Subcutaneous adipose tissue (tissue), 4 donors: ENCODE measurements around the gene ZNF618. TPM values are rescaled to one million over a fixed set of nuclear protein-coding genes. Genes with fewer than 3 reads are reported as not detected.

ENCODE experiments used
- total RNA-seq, 4 donors: library from RNA; depleted of rRNA; stranded (reverse); fragments of >200 nt; gene quantifications; one replicate each; pipeline ENCODE4 v1.1.0, GENCODE V29; 2016
- TF ChIP-seq, protein P1 (sequence below): fragments of 450-650 bp; IDR thresholded peaks from one replicate; pipeline ENCODE4 v1.5.1; 2016; ENCODE audit warnings: low read depth, mild to moderate bottlenecking, control low read depth, antibody characterized with exemption, moderate library complexity

Gene ZNF618
- total RNA-seq, 4 donors from 2014 or later: 3.7 to 7.7 (median 4.4) TPM

- TF ChIP-seq, protein P1, sequence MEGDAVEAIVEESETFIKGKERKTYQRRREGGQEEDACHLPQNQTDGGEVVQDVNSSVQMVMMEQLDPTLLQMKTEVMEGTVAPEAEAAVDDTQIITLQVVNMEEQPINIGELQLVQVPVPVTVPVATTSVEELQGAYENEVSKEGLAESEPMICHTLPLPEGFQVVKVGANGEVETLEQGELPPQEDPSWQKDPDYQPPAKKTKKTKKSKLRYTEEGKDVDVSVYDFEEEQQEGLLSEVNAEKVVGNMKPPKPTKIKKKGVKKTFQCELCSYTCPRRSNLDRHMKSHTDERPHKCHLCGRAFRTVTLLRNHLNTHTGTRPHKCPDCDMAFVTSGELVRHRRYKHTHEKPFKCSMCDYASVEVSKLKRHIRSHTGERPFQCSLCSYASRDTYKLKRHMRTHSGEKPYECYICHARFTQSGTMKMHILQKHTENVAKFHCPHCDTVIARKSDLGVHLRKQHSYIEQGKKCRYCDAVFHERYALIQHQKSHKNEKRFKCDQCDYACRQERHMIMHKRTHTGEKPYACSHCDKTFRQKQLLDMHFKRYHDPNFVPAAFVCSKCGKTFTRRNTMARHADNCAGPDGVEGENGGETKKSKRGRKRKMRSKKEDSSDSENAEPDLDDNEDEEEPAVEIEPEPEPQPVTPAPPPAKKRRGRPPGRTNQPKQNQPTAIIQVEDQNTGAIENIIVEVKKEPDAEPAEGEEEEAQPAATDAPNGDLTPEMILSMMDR: no peak
These were observed 150.2 kb downstream of the ZNF618 start for GRCh38 chr9:114026335-114026734.

- TF ChIP-seq, protein P1: no peak
These were observed 151.2 kb downstream of the ZNF618 start for GRCh38 chr9:114027159-114027862.

DNA sequence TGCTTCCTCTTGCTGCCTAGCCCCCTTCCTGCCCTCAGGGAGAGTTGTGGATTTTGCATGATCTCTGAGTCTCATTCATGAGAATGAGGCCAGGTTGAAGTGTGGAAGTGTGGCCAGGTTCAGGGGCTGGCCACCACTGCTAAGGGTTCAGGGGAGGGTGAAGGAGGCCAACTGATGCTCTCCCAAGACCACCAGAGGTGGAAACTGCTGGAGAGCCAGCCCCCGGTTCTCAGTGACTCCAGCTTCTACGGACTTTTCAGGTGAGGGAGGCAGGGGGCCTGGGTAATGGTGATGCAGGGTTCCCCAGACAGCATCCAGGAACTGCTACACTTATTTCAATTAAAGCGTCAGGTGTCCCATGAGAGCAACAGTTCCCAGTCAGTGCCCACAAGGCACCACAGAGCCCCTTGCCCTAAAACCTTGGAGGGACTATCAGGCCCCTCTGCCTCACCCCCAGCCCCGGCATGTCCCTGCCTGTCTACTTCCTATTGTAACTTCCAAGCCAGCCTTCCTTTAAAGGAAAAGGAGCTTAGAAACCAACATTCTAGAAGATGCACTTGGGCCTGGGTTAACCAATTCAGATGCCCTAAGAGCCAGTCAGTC lies 151.9 kb downstream of the ZNF618 start:
- TF ChIP-seq, protein P1: no peak

DNA sequence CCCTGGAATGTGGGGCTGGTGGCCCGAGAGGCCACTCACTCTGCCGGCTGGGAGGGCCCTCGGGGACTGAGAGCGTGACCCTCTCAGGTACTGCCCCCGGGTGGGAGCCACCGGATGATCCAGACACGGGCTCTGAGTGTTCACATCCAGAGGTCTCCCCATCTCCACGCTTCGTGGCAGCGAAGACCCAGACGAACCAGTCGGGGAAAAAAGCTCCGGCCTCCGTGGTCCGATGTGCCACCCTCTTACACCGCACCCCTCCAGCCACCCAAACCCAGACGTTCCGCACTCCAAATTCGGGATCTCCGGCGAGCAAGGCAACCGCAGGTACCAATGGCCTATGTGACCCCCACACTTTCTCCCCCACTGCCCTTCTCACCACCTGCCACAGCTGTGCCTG lies 152.5 kb downstream of the ZNF618 start:
- TF ChIP-seq, protein P1: no peak

- TF ChIP-seq, protein P1: no peak
These were observed 153.4 kb downstream of the ZNF618 start for GRCh38 chr9:114029311-114030170.

GRCh38 chr9:114030364-114030763 lies 154.3 kb downstream of the ZNF618 start:
- TF ChIP-seq, protein P1: no peak
